Spleen (tissue), 11 donors: ENCODE data around the gene AFAP1L1. TPM values are rescaled to one million over a fixed set of nuclear protein-coding genes. Genes with fewer than 3 reads are reported as not detected.

Experiments used
- DNase-seq: peaks from one replicate; pipeline ENCODE4 v3.0.0-alpha.2; 2020
- H3K27ac ChIP-seq, 8 donors: fragments of 200-600 bp; sonication (generic) in 7 of 8; 1 replicate in 4 of 8; 2 replicates in 4 of 8; pipeline versions ENCODE4 v1.5.0 to v1.8.0; 2016 to 2021; ENCODE audit warnings: inconsistent platforms in 4 of 8, mild to moderate bottlenecking in 4 of 8, moderate library complexity in 1 of 8
- H3K27me3 ChIP-seq, 7 donors: fragments of 200-600 bp; sonication (generic) in 6 of 7; replicated peaks in 1 of 7; 1 replicate in 4 of 7; 2 replicates in 3 of 7; pipeline versions ENCODE4 v1.5.0 to v1.8.0; 2016 to 2021; ENCODE audit warnings: inconsistent platforms in 3 of 7, mild to moderate bottlenecking in 1 of 7
- H3K36me3 ChIP-seq, 6 donors: fragments of 200-600 bp; sonication (generic) in 5 of 6; 1 replicate in 4 of 6; 2 replicates in 2 of 6; pipeline versions ENCODE4 v1.5.0 to v1.8.0; 2016 to 2021; ENCODE audit warnings: inconsistent platforms in 2 of 6
- H3K4me1 ChIP-seq, 6 donors: fragments of 200-600 bp; sonication (generic) in 5 of 6; 1 replicate in 3 of 6; 2 replicates in 3 of 6; pipeline versions ENCODE4 v1.5.0 to v1.8.0; 2016 to 2021; ENCODE audit warnings: inconsistent platforms in 3 of 6
- H3K4me3 ChIP-seq, 8 donors: fragments of 200-600 bp; sonication (generic) in 7 of 8; 1 replicate in 4 of 8; 2 replicates in 4 of 8; pipeline versions ENCODE4 v1.5.0 to v1.8.0; 2016 to 2021; ENCODE audit warnings: inconsistent platforms in 4 of 8, mild to moderate bottlenecking in 4 of 8, moderate library complexity in 2 of 8
- H3K9me3 ChIP-seq, 8 donors: fragments of 200-600 bp; sonication (generic) in 7 of 8; 1 replicate in 4 of 8; 2 replicates in 4 of 8; pipeline versions ENCODE4 v1.5.0 to v1.8.0; 2016 to 2021; ENCODE audit warnings: inconsistent platforms in 4 of 8
- POLR2A ChIP-seq, 3 donors: fragments of 450-650 bp; IDR thresholded peaks; one replicate each; pipeline ENCODE4 v1.5.1; 2017; ENCODE audit warnings: antibody characterized with exemption in 3 of 3, mild to moderate bottlenecking in 1 of 3
- POLR2AphosphoS5 ChIP-seq, 3 donors: sonication (generic); formaldehyde crosslinking; IDR thresholded peaks; one replicate each; pipeline ENCODE4 v1.5.1; 2017; ENCODE audit warnings: antibody characterized with exemption in 3 of 3
- WGBS, 5 donors: extraction: QIAGEN DNeasy Blood & Tissue Kit in 3 of 5; methylation state at CpG; one replicate each; pipeline versions ENCODE4 v1.1.5 to v1.1.7; 2013 to 2018; 5-methylcytosine and 5-hydroxymethylcytosine counted together
- intact Hi-C: fragments of 100-400 bp; cut with DNase I; formaldehyde crosslinking; loops from one replicate; pipeline ENCODE4 v1.15.0; 2023; ENCODE audit warnings: low total_unique reads
- polyA plus RNA-seq, 3 donors: library from polyadenylated mRNA; stranded (reverse); fragments of 200-250 nt; gene quantifications; one replicate each; pipeline ENCODE4 v1.2.1, GENCODE V29; 2013
- total RNA-seq, 7 donors: library from RNA; depleted of rRNA in 3 of 7; stranded (reverse); fragments of >200 nt in 3 of 7; fragmentation: NEBNext Ultra II Directional in 4 of 7; extraction: Animal tissue kit (Norgen Biotek cat#: 25700) in 4 of 7; gene quantifications; one replicate each; pipeline versions ENCODE4 v1.1.0 to v1.2.1, GENCODE V29; 2016 to 2021
- TF ChIP-seq, protein P1 (sequence below), 11 experiments: fragments of 200-600 bp in 7 of 11; fragments of 450-650 bp in 4 of 11; sonication (generic) in 4 of 11; IDR thresholded peaks in 8 of 11; conservative IDR thresholded peaks in 3 of 11; 1 replicate in 7 of 11; 2 replicates in 4 of 11; pipeline versions ENCODE4 v1.4.0 to v1.8.0; 2016 to 2021; ENCODE audit warnings: antibody characterized with exemption in 11 of 11, inconsistent platforms in 4 of 11, mild to moderate bottlenecking in 1 of 11
- donor health status: healthy with polysubstance abuse.
- donor health status: DM: no; HTN: no; CAD: no; lungs with moderate emphysema.
- donor health status: DM: no; HTN: no; CAD: no.
- donor health status: Bipolar disorder and iron deficiency.
- donor health status: healthy.
- donor health status: DM: no; HTN: no; CAD: no.
- donor health status: DM: yes; HTN: yes; CAD: no.

The AFAP1L1 gene
- total and polyA plus RNA-seq, 10 donors = 1.7 to 21.8 (median 10.3) TPM

- TF ChIP-seq POLR2A (IDR thresholded peaks at IDR 0.05) (no peak), POLR2AphosphoS5 (IDR thresholded peaks at IDR 0.05) (no peak)
- TF ChIP-seq, protein P1, sequence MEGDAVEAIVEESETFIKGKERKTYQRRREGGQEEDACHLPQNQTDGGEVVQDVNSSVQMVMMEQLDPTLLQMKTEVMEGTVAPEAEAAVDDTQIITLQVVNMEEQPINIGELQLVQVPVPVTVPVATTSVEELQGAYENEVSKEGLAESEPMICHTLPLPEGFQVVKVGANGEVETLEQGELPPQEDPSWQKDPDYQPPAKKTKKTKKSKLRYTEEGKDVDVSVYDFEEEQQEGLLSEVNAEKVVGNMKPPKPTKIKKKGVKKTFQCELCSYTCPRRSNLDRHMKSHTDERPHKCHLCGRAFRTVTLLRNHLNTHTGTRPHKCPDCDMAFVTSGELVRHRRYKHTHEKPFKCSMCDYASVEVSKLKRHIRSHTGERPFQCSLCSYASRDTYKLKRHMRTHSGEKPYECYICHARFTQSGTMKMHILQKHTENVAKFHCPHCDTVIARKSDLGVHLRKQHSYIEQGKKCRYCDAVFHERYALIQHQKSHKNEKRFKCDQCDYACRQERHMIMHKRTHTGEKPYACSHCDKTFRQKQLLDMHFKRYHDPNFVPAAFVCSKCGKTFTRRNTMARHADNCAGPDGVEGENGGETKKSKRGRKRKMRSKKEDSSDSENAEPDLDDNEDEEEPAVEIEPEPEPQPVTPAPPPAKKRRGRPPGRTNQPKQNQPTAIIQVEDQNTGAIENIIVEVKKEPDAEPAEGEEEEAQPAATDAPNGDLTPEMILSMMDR (IDR thresholded peaks at IDR 0.05 in 8 of 11, conservative IDR thresholded peaks at IDR 0.05 in 3 of 11) = no peak
- peak overlapping the region in 4 of 8 donors; percentile 15 to 56 (median 28) for H3K27ac ChIP-seq
- intact Hi-C loops = loop anchor here (5.0 kb wide), 1 partner anchor 186 kb away; no protein-coding TSS in a partner anchor
- 54 to 70% (median 60%) methylated on average over 5 to 8 of the region's 8 CpGs for WGBS, 5 donors
- H3K36me3 ChIP-seq = no peaks in the 10 kb centered on the region
- H3K4me1 ChIP-seq = peaks cover 0 to 34% (median 12%) of the 10 kb centered on the region in 6 donors
- peaks cover 0 to 18% (median 0%) of the 10 kb centered on the region in 7 donors for H3K27me3 ChIP-seq
- DNase-seq = no peak
- H3K9me3 ChIP-seq = no peaks in the 10 kb centered on the region
- H3K4me3 ChIP-seq = peak overlapping the region in 1 of 8 donors; percentile 21
Observed at GRCh38 chr5:149381261-149381985, 109.8 kb downstream of the AFAP1L1 start.

- no peaks in the 10 kb centered on the region for H3K36me3 ChIP-seq
- H3K9me3 ChIP-seq = no peaks in the 10 kb centered on the region
- 3 to 44% (median 40%) methylated on average over 5 to 16 of the region's 16 CpGs for WGBS, 5 donors
- TF ChIP-seq, protein P1 (IDR thresholded peaks at IDR 0.05 in 8 of 11, conservative IDR thresholded peaks at IDR 0.05 in 3 of 11) = peak; percentile 78 to 95 (median 89)
- peak; percentile 48 to 61 (median 60) for TF ChIP-seq POLR2AphosphoS5 (IDR thresholded peaks at IDR 0.05)
- no peak for TF ChIP-seq POLR2A (IDR thresholded peaks at IDR 0.05)
- intact Hi-C loops = loop anchor here (5.0 kb wide), 1 partner anchor 185 kb away; no protein-coding TSS in a partner anchor
- peak overlapping the region in 1 of 8 donors; percentile 21 for H3K4me3 ChIP-seq
- H3K27ac ChIP-seq = peak overlapping the region in 4 of 8 donors; percentile 33 to 56 (median 50)
- DNase-seq = peak; percentile 92
- H3K4me1 ChIP-seq = peaks cover 0 to 34% (median 12%) of the 10 kb centered on the region in 6 donors
- peaks cover 0 to 18% (median 0%) of the 10 kb centered on the region in 7 donors for H3K27me3 ChIP-seq
Observed at GRCh38 chr5:149381986-149382338, 110.3 kb downstream of the AFAP1L1 start.

GRCh38 chr5:149382517-149383220, 111.0 kb downstream of the AFAP1L1 start:
- peaks cover 0 to 34% (median 12%) of the 10 kb centered on the region in 6 donors for H3K4me1 ChIP-seq
- intact Hi-C loops = loop anchor here (5.0 kb wide), 1 partner anchor 185 kb away; no protein-coding TSS in a partner anchor
- no peak for TF ChIP-seq POLR2A (IDR thresholded peaks at IDR 0.05)
- TF ChIP-seq, protein P1 (IDR thresholded peaks at IDR 0.05 in 8 of 11, conservative IDR thresholded peaks at IDR 0.05 in 3 of 11) = no peak
- TF ChIP-seq POLR2AphosphoS5 (IDR thresholded peaks at IDR 0.05) = no peak
- no peak for DNase-seq
- peak overlapping the region in 6 of 8 donors; percentile 33 to 56 (median 46) for H3K27ac ChIP-seq
- no peaks in the 10 kb centered on the region for H3K36me3 ChIP-seq
- 75 to 89% (median 81%) methylated on average over 10 to 12 of the region's 12 CpGs for WGBS, 5 donors
- no peak overlapping the region for H3K4me3 ChIP-seq
- H3K9me3 ChIP-seq = no peaks in the 10 kb centered on the region
- H3K27me3 ChIP-seq = peaks cover 0 to 18% (median 0%) of the 10 kb centered on the region in 7 donors
